Fibroblast of lung (primary cell): ENCODE measurements around the gene MACROD2.
"Not testable (repeated sequence)": the region's sequence is repeated elsewhere in the genome, so short reads cannot be mapped to it uniquely, and the experiment has no call there.

Experiments used
- EZH2 ChIP-seq: IDR thresholded peaks from 2 replicates; pipeline ENCODE4 v1.5.1; 2012; ENCODE audit warnings: low read length, control low read depth, mild to moderate bottlenecking; ENCODE audit errors: missing control alignments
- TF ChIP-seq, protein P1 (sequence below), 2 donors: IDR thresholded peaks in 1 of 2; conservative IDR thresholded peaks in 1 of 2; 1 replicate in 1 of 2; 2 replicates in 1 of 2; pipeline ENCODE4 v1.5.1; 2011 to 2012; ENCODE audit warnings: low read length in 2 of 2, control low read depth in 1 of 2, inconsistent platforms in 1 of 2, low read depth in 1 of 2, mild to moderate bottlenecking in 1 of 2

DNA sequence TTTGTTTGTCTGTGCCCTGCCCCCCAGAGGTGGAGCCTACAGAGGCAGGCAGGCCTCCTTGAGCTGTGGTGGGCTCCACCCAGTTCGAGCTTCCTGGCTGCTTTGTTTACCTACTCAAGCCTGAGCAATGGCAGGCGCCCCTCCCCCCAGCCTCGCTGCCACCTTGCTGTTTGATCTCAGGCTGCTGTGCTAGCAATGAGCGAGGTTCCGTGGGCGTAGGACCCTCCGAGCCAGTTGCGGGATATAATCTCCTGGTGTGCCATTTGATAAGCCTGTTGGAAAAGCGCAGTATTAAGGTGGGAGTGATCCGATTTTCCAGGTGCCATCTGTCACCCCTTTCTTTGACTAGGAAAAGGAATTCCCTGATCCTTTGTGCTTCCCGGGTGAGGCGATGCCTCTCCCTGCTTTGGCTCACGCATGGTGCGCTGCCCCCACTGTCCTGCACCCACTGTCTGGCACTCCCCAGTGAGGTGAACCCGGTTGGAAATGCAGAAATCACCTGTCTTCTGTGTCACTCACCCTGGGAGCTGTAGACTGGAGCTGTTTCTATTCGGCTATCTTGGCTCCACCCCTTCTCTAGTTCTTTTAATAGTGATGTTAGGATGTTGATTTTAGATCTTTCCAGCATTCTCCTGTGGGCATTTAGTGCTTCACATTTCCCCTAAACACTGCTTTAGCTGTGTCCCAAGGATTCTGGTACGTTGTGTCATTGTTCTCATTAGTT, 471.9 kb downstream of the MACROD2 start:
- TF ChIP-seq, protein P1, sequence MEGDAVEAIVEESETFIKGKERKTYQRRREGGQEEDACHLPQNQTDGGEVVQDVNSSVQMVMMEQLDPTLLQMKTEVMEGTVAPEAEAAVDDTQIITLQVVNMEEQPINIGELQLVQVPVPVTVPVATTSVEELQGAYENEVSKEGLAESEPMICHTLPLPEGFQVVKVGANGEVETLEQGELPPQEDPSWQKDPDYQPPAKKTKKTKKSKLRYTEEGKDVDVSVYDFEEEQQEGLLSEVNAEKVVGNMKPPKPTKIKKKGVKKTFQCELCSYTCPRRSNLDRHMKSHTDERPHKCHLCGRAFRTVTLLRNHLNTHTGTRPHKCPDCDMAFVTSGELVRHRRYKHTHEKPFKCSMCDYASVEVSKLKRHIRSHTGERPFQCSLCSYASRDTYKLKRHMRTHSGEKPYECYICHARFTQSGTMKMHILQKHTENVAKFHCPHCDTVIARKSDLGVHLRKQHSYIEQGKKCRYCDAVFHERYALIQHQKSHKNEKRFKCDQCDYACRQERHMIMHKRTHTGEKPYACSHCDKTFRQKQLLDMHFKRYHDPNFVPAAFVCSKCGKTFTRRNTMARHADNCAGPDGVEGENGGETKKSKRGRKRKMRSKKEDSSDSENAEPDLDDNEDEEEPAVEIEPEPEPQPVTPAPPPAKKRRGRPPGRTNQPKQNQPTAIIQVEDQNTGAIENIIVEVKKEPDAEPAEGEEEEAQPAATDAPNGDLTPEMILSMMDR (conservative IDR thresholded peaks at IDR 0.05 in 1 of 2, IDR thresholded peaks at IDR 0.05 in 1 of 2; ENCODE audit: low read depth in 1 of 2, low read length in 2 of 2) = not testable (repeated sequence)
- TF ChIP-seq EZH2 = not testable (repeated sequence)
